SK-N-SH treated with all-trans-retinoic acid at 6 μM for 48 hours (cell line): ENCODE measurements around the gene GOLPH3.

Experiments used
- ATAC-seq: fragments of 200-7000 bp; cut with Tn5 transposase; 3 replicates; pipeline ENCODE4 v1.9.1; 2020; ENCODE audit warnings: mild to moderate bottlenecking, moderate library complexity
- ARNTL ChIP-seq: fragments of 450-650 bp; formaldehyde crosslinking; IDR thresholded peaks from 2 replicates; pipeline ENCODE4 v1.5.0; 2020; ENCODE audit warnings: low read depth, mild to moderate bottlenecking, moderate library complexity, borderline replicate concordance
- BACH2 ChIP-seq: fragments of 250-450 bp; sonication (Bioruptor Pico); IDR thresholded peaks from 2 replicates; pipeline ENCODE4 v1.9.0; 2021; ENCODE audit warnings: mild to moderate bottlenecking, borderline replicate concordance
- CSDC2 ChIP-seq: fragments of 250-450 bp; sonication (Bioruptor Pico); IDR thresholded peaks from 2 replicates; pipeline ENCODE4 v1.5.0; 2020; ENCODE audit warnings: mild to moderate bottlenecking, moderate library complexity
- ESRRG ChIP-seq: fragments of 250-450 bp; sonication (Bioruptor Pico); IDR thresholded peaks from 2 replicates; pipeline ENCODE4 v1.6.1; 2021; ENCODE audit warnings: mild to moderate bottlenecking
- GLIS3 ChIP-seq: fragments of 250-450 bp; sonication (Bioruptor Pico); IDR thresholded peaks from 2 replicates; pipeline ENCODE4 v1.5.0; 2020; ENCODE audit warnings: mild to moderate bottlenecking, moderate library complexity
- ISL1 ChIP-seq: fragments of 250-450 bp; sonication (Bioruptor Pico); IDR thresholded peaks from 2 replicates; pipeline ENCODE4 v2.1.2; 2022; ENCODE audit warnings: mild to moderate bottlenecking, moderate library complexity
- OSR1 ChIP-seq: fragments of 250-450 bp; sonication (Bioruptor Pico); IDR thresholded peaks from 2 replicates; pipeline ENCODE4 v1.8.0; 2022; ENCODE audit warnings: moderate library complexity, mild to moderate bottlenecking, inconsistent platforms
- RARB ChIP-seq: fragments of 250-450 bp; sonication (Bioruptor Pico); IDR thresholded peaks from 2 replicates; pipeline ENCODE4 v1.8.0; 2021; ENCODE audit warnings: mild to moderate bottlenecking, moderate library complexity
- SNAI2 ChIP-seq: fragments of 250-450 bp; sonication (Bioruptor Pico); IDR thresholded peaks from 2 replicates; pipeline ENCODE4 v1.5.0; 2020; ENCODE audit warnings: mild to moderate bottlenecking, moderate library complexity
- TCF4 ChIP-seq: fragments of 250-450 bp; sonication (Bioruptor Pico); IDR thresholded peaks from 2 replicates; pipeline ENCODE4 v1.8.0; 2021; ENCODE audit warnings: mild to moderate bottlenecking, moderate library complexity, borderline replicate concordance
- ZC3H10 ChIP-seq: fragments of 250-450 bp; sonication (Bioruptor Pico); IDR thresholded peaks from 2 replicates; pipeline ENCODE4 v1.5.1; 2021; ENCODE audit warnings: mild to moderate bottlenecking, moderate library complexity
- ZFP3 ChIP-seq: fragments of 250-450 bp; sonication (Bioruptor Pico); IDR thresholded peaks from 2 replicates; pipeline ENCODE4 v1.5.0; 2020; ENCODE audit warnings: mild to moderate bottlenecking, moderate library complexity
- ZFP30 ChIP-seq: fragments of 450-650 bp; formaldehyde crosslinking; IDR thresholded peaks from 2 replicates; pipeline ENCODE4 v1.5.0; 2022; ENCODE audit warnings: mild to moderate bottlenecking, moderate library complexity
- ZNF70 ChIP-seq: fragments of 450-650 bp; formaldehyde crosslinking; IDR thresholded peaks from 2 replicates; pipeline ENCODE4 v1.5.0; 2020; ENCODE audit warnings: mild to moderate bottlenecking, moderate library complexity
- ZNF8 ChIP-seq: fragments of 450-650 bp; formaldehyde crosslinking; IDR thresholded peaks from 2 replicates; pipeline ENCODE4 v1.5.0; 2020; ENCODE audit warnings: mild to moderate bottlenecking, moderate library complexity
- TF ChIP-seq, protein P1 (sequence below): fragments of 250-450 bp; sonication (Bioruptor Pico); IDR thresholded peaks from 2 replicates; pipeline ENCODE4 v1.8.0; 2021; ENCODE audit warnings: low read depth, mild to moderate bottlenecking, moderate library complexity, borderline replicate concordance
- TF ChIP-seq, protein P2 (sequence below): fragments of 250-450 bp; sonication (Bioruptor Pico); IDR thresholded peaks from 2 replicates; pipeline ENCODE4 v1.8.0; 2020; ENCODE audit warnings: mild to moderate bottlenecking, moderate library complexity, borderline replicate concordance
- TF ChIP-seq, protein P3 (sequence below): fragments of 250-450 bp; sonication (Bioruptor Pico); IDR thresholded peaks from 2 replicates; pipeline ENCODE4 v1.5.1; 2021; ENCODE audit warnings: mild to moderate bottlenecking, moderate library complexity
- TF ChIP-seq, protein P4 (sequence below): fragments of 250-450 bp; sonication (Bioruptor Pico); IDR thresholded peaks from 2 replicates; pipeline ENCODE4 v1.5.1; 2020; ENCODE audit warnings: low read depth, mild to moderate bottlenecking, moderate library complexity
- TF ChIP-seq, protein P5 (sequence below): fragments of 250-450 bp; sonication (Bioruptor Pico); IDR thresholded peaks from 2 replicates; pipeline ENCODE4 v1.5.0; 2020; ENCODE audit warnings: mild to moderate bottlenecking, moderate library complexity

The GOLPH3 gene

DNA sequence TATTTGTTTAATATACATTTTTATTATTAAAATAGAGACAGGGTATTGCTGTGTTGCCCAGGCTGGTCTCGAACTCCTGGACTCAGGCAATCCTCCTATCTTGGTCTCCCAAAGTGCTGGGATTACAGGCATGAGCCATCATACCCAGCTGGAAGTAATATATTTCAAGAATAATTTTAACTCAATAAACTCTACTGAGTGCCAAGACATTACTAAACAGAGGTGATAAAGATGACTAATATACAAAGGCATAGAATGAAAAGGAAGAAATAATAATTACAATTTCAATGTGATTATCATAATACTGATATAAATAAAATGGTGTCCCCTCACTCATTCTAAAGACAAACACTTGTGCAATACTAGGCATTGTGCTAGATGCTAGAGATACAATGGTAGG lies 13.9 kb downstream of the GOLPH3 start:
- TF ChIP-seq ZNF70 (no peak), ZFP30 (CRISPR knock-in tag) (no peak), ESRRG (CRISPR knock-in tag) (no peak), SNAI2 (no peak), ARNTL (CRISPR knock-in tag) (no peak), ZC3H10 (CRISPR knock-in tag) (no peak), OSR1 (CRISPR knock-in tag) (no peak), BACH2 (no peak)
- TF ChIP-seq, protein P1, sequence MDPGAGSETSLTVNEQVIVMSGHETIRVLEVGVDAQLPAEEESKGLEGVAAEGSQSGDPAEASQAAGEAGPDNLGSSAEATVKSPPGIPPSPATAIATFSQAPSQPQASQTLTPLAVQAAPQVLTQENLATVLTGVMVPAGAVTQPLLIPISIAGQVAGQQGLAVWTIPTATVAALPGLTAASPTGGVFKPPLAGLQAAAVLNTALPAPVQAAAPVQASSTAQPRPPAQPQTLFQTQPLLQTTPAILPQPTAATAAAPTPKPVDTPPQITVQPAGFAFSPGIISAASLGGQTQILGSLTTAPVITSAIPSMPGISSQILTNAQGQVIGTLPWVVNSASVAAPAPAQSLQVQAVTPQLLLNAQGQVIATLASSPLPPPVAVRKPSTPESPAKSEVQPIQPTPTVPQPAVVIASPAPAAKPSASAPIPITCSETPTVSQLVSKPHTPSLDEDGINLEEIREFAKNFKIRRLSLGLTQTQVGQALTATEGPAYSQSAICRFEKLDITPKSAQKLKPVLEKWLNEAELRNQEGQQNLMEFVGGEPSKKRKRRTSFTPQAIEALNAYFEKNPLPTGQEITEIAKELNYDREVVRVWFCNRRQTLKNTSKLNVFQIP (CRISPR knock-in tag) = no peak
- TF ChIP-seq, protein P2, sequence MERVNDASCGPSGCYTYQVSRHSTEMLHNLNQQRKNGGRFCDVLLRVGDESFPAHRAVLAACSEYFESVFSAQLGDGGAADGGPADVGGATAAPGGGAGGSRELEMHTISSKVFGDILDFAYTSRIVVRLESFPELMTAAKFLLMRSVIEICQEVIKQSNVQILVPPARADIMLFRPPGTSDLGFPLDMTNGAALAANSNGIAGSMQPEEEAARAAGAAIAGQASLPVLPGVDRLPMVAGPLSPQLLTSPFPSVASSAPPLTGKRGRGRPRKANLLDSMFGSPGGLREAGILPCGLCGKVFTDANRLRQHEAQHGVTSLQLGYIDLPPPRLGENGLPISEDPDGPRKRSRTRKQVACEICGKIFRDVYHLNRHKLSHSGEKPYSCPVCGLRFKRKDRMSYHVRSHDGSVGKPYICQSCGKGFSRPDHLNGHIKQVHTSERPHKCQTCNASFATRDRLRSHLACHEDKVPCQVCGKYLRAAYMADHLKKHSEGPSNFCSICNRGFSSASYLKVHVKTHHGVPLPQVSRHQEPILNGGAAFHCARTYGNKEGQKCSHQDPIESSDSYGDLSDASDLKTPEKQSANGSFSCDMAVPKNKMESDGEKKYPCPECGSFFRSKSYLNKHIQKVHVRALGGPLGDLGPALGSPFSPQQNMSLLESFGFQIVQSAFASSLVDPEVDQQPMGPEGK (CRISPR knock-in tag) = no peak

DNA sequence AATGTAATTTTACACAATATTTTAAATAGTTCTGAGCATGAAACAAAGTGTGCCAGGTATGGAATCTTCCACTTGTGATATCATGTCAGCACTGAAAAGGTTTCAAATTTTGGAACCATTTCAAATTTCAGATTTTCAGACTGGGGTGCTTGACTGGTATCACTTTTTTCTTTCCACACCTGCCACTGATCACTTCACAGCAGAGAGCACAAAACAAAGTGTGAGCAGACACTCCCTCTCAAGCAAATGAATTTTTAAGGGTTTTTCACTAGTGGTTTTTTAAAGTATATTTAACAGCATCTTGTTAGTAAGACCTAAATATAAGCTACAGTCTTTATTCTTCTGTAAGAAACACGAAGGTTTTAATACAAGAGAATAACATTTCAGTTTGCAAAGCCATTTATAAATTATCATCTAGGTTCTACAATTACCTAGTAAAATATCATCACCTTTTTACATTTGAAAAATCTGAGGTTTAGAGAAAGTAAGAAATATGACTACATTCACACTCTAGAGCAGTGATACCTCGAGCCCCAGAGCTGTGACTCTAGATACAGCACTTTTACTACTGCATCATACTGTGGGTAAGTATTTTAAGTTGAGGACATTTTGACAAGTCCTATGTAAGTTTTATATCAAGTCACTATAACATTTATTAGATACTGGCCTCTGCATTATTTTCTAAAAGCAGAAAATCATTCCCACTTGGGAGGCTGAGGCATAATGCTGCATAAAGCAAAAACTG lies 14.6 kb downstream of the GOLPH3 start:
- TF ChIP-seq RARB = no peak
- TF ChIP-seq, protein P3, sequence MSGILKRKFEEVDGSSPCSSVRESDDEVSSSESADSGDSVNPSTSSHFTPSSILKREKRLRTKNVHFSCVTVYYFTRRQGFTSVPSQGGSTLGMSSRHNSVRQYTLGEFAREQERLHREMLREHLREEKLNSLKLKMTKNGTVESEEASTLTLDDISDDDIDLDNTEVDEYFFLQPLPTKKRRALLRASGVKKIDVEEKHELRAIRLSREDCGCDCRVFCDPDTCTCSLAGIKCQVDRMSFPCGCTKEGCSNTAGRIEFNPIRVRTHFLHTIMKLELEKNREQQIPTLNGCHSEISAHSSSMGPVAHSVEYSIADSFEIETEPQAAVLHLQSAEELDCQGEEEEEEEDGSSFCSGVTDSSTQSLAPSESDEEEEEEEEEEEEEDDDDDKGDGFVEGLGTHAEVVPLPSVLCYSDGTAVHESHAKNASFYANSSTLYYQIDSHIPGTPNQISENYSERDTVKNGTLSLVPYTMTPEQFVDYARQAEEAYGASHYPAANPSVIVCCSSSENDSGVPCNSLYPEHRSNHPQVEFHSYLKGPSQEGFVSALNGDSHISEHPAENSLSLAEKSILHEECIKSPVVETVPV = no peak
- no peak for TF ChIP-seq ZFP30 (CRISPR knock-in tag)
- TF ChIP-seq, protein P4, sequence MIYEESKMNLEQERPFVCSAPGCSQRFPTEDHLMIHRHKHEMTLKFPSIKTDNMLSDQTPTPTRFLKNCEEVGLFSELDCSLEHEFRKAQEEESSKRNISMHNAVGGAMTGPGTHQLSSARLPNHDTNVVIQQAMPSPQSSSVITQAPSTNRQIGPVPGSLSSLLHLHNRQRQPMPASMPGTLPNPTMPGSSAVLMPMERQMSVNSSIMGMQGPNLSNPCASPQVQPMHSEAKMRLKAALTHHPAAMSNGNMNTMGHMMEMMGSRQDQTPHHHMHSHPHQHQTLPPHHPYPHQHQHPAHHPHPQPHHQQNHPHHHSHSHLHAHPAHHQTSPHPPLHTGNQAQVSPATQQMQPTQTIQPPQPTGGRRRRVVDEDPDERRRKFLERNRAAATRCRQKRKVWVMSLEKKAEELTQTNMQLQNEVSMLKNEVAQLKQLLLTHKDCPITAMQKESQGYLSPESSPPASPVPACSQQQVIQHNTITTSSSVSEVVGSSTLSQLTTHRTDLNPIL (CRISPR knock-in tag) = no peak
- TF ChIP-seq, protein P5, sequence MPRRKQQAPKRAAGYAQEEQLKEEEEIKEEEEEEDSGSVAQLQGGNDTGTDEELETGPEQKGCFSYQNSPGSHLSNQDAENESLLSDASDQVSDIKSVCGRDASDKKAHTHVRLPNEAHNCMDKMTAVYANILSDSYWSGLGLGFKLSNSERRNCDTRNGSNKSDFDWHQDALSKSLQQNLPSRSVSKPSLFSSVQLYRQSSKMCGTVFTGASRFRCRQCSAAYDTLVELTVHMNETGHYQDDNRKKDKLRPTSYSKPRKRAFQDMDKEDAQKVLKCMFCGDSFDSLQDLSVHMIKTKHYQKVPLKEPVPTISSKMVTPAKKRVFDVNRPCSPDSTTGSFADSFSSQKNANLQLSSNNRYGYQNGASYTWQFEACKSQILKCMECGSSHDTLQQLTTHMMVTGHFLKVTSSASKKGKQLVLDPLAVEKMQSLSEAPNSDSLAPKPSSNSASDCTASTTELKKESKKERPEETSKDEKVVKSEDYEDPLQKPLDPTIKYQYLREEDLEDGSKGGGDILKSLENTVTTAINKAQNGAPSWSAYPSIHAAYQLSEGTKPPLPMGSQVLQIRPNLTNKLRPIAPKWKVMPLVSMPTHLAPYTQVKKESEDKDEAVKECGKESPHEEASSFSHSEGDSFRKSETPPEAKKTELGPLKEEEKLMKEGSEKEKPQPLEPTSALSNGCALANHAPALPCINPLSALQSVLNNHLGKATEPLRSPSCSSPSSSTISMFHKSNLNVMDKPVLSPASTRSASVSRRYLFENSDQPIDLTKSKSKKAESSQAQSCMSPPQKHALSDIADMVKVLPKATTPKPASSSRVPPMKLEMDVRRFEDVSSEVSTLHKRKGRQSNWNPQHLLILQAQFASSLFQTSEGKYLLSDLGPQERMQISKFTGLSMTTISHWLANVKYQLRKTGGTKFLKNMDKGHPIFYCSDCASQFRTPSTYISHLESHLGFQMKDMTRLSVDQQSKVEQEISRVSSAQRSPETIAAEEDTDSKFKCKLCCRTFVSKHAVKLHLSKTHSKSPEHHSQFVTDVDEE (CRISPR knock-in tag) = no peak
- no peak for TF ChIP-seq TCF4
- no peak for TF ChIP-seq ZFP3 (CRISPR knock-in tag)
- no peak for TF ChIP-seq ISL1 (CRISPR knock-in tag)
- no peak for TF ChIP-seq ZNF8 (CRISPR knock-in tag)
- no peak for TF ChIP-seq CSDC2 (CRISPR knock-in tag)
- TF ChIP-seq, protein P2 (CRISPR knock-in tag) = no peak
- no peak for TF ChIP-seq ESRRG (CRISPR knock-in tag)
- no peak for TF ChIP-seq GLIS3 (CRISPR knock-in tag)
- TF ChIP-seq ZNF70 = no peak
- no peak for TF ChIP-seq BACH2
- TF ChIP-seq, all 23 proteins: peak for 0
- no peak for ATAC-seq

More for the DNA sequence above, 13.9 kb downstream of the GOLPH3 start:
- ATAC-seq = no peak
